Gastrocnemius medialis (tissue), 4 donors: ENCODE results near the gene CUL1. TPM values are rescaled to one million over a fixed set of nuclear protein-coding genes. Genes with fewer than 3 reads are reported as not detected.

Experiments
- ATAC-seq, 2 donors: fragments of 150-250 bp; one replicate each; pipeline ENCODE4 v1.9.1; 2016
- DNase-seq, 2 donors: peaks; one replicate each; pipeline ENCODE4 v3.0.0-alpha.2; 2019
- H3K27ac ChIP-seq, 4 donors: fragments of 200-600 bp; sonication (generic); 1 replicate in 1 of 4; 2 replicates in 3 of 4; pipeline ENCODE4 v1.5.1; 2016 to 2018; ENCODE audit warnings: mild to moderate bottlenecking in 2 of 4, moderate library complexity in 1 of 4
- H3K27me3 ChIP-seq, 3 donors: fragments of 200-600 bp; sonication (generic) in 2 of 3; 1 replicate in 1 of 3; 2 replicates in 2 of 3; pipeline versions ENCODE4 v1.5.1 to v1.6.0; 2016 to 2019; ENCODE audit warnings: mild to moderate bottlenecking in 1 of 3, moderate library complexity in 1 of 3
- H3K36me3 ChIP-seq, 2 donors: fragments of 200-600 bp; sonication (generic) in 1 of 2; one replicate each; pipeline ENCODE4 v1.5.1; 2017 to 2018
- H3K4me1 ChIP-seq, 2 donors: fragments of 200-600 bp; sonication (generic) in 1 of 2; one replicate each; pipeline ENCODE4 v1.5.1; 2016 to 2017; ENCODE audit warnings: mild to moderate bottlenecking in 2 of 2
- H3K4me3 ChIP-seq, 4 donors: fragments of 200-600 bp; sonication (generic) in 3 of 4; 1 replicate in 1 of 4; 2 replicates in 3 of 4; pipeline ENCODE4 v1.5.1; 2016 to 2019; ENCODE audit warnings: mild to moderate bottlenecking in 2 of 4
- H3K9me3 ChIP-seq, 3 donors: fragments of 200-600 bp; sonication (generic) in 2 of 3; 1 replicate in 1 of 3; 2 replicates in 2 of 3; pipeline ENCODE4 v1.5.1; 2016 to 2019
- CTCF ChIP-seq, 5 experiments: fragments of 450-650 bp in 3 of 5; fragments of 200-600 bp in 2 of 5; sonication (generic) in 2 of 5; IDR thresholded peaks in 4 of 5; conservative IDR thresholded peaks in 1 of 5; 1 replicate in 4 of 5; 2 replicates in 1 of 5; pipeline ENCODE4 v1.5.1; 2016 to 2019; ENCODE audit warnings: antibody characterized with exemption in 5 of 5, mild to moderate bottlenecking in 3 of 5, moderate library complexity in 3 of 5
- POLR2A ChIP-seq, 2 donors: fragments of 450-650 bp; IDR thresholded peaks; one replicate each; pipeline ENCODE4 v1.6.1; 2017; ENCODE audit warnings: antibody characterized with exemption in 2 of 2, mild to moderate bottlenecking in 2 of 2, moderate library complexity in 2 of 2
- in situ Hi-C, 4 donors: fragments of 200-750 bp; cut with MboI; loops; one replicate each; pipeline versions ENCODE4 v1.15.0 to v1.8.0; 2017; ENCODE audit warnings: low sequenced_read_pairs in 4 of 4
- intact Hi-C: fragments of 100-400 bp; cut with DNase I; formaldehyde crosslinking; loops from one replicate; pipeline ENCODE4 v1.15.1; 2023; ENCODE audit warnings: low total_unique reads
- total RNA-seq, 4 donors: library from RNA; depleted of rRNA; stranded (reverse); fragments of >200 nt; gene quantifications; one replicate each; pipeline versions ENCODE4 v1.1.0 to v1.2.3, GENCODE V29; 2016

The CUL1 gene
- total RNA-seq, 4 donors from 2014 or later: 78.7 to 101 (median 84.6) TPM

DNA sequence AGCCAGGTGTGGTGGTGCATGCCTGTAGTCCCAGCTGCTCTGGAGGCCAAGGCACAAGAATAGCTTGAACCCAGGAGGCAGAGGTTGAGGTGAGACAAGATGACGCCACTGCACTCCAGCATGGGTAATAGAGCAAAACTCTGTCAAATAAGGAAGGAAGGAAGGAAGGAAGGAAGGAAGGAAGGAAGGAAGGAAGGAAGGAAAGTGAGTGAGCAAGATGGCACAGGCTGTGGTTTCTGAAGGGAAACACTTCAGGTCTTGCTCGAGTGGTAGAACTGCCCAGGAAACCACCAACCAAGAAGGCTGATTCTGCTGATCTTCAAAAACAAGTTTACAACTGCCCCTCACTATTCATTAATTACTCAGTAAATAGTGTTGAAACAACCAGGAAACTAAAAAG, 140.2 kb downstream of the CUL1 start:
- Histone ChIP-seq H3K4me3 (no peak overlapping the region), H3K36me3 (no peaks in the 10 kb centered on the region), H3K9me3 (no peaks in the 10 kb centered on the region), H3K4me1 (no peaks in the 10 kb centered on the region), H3K27me3 (no peaks in the 10 kb centered on the region), H3K27ac (no peak overlapping the region)
- no peak for DNase-seq
- TF ChIP-seq POLR2A (IDR thresholded peaks at IDR 0.05): no peak
- TF ChIP-seq CTCF (IDR thresholded peaks at IDR 0.05 in 4 of 5, conservative IDR thresholded peaks at IDR 0.05 in 1 of 5): no peak
- ATAC-seq: no peak
- intact Hi-C loops (no loop called here), in situ Hi-C loops (no loop called here)

- in situ Hi-C loops: no loop called here
Observed at GRCh38 chr7:148847815-148848734, 149.4 kb downstream of the CUL1 start.

GRCh38 chr7:148849393-148850098, 150.8 kb downstream of the CUL1 start:
- H3K4me3 ChIP-seq: no peak overlapping the region
- DNase-seq (no peak), ATAC-seq (no peak)
- in situ Hi-C loops: loop anchor here in 2 of 4 donors (10.0 to 25.0 kb wide), 2 partner anchors 113 to 115 kb away; no protein-coding TSS in a partner anchor
- no peak overlapping the region for H3K27ac ChIP-seq
- no peaks in the 10 kb centered on the region for H3K27me3 ChIP-seq
- no peak for TF ChIP-seq CTCF (IDR thresholded peaks at IDR 0.05 in 4 of 5, conservative IDR thresholded peaks at IDR 0.05 in 1 of 5)
- no peak for TF ChIP-seq POLR2A (IDR thresholded peaks at IDR 0.05)
- no peaks in the 10 kb centered on the region for H3K9me3 ChIP-seq
- H3K36me3 ChIP-seq: no peaks in the 10 kb centered on the region
- H3K4me1 ChIP-seq: peaks cover 0 to 3% of the 10 kb centered on the region in 2 donors
- intact Hi-C loops: no loop called here

More at GRCh38 chr7:148847815-148848734, 149.4 kb downstream of the CUL1 start:
- Histone ChIP-seq H3K4me3 (no peak overlapping the region), H3K27me3 (no peaks in the 10 kb centered on the region), H3K4me1 (peaks cover 0 to 3% of the 10 kb centered on the region in 2 donors), H3K27ac (no peak overlapping the region), H3K36me3 (no peaks in the 10 kb centered on the region), H3K9me3 (no peaks in the 10 kb centered on the region)
- ATAC-seq (no peak), DNase-seq (no peak)
- intact Hi-C loops: no loop called here
- TF ChIP-seq POLR2A (IDR thresholded peaks at IDR 0.05): no peak

DNA sequence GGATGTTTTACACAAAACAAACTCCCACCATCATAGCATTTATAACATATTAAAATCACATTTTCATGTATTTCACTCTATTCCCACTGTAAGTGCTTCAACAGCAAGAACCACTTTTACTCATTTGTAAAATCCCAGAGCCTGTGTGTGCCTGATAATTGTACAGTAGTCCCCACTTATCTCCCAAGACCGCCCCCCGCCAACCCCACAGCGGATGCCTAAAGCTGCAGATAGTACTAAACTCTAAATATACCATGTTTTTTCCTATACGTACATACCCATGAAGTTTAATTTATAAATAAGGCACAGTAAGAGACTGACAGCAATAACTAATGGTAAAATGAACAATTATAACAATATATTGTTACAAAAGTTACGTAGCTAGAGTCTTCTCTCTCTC, 151.9 kb downstream of the CUL1 start:
- ATAC-seq (no peak), DNase-seq (no peak)
- TF ChIP-seq POLR2A (IDR thresholded peaks at IDR 0.05): no peak
- TF ChIP-seq CTCF (IDR thresholded peaks at IDR 0.05 in 4 of 5, conservative IDR thresholded peaks at IDR 0.05 in 1 of 5): no peak
- Histone ChIP-seq H3K36me3 (no peaks in the 10 kb centered on the region), H3K4me1 (peaks cover 0 to 3% of the 10 kb centered on the region in 2 donors), H3K27me3 (no peaks in the 10 kb centered on the region), H3K4me3 (no peak overlapping the region), H3K9me3 (no peaks in the 10 kb centered on the region), H3K27ac (no peak overlapping the region)
- intact Hi-C loops (no loop called here), in situ Hi-C loops (loop anchor here in 2 of 4 donors (10.0 to 25.0 kb wide), 2 partner anchors 112 to 114 kb away; no protein-coding TSS in a partner anchor)

Other genes with a start within 250 kb of the CUL1 start
- gene C7orf33, start 108.1 kb upstream of the CUL1 start, total RNA-seq: not detected
- gene EZH2, start 185.4 kb downstream of the CUL1 start, total RNA-seq: 1 to 10 TPM; 1.0 to 3.7 (median 1.7) TPM